Measurements from ENCODE around the gene TMLHE.
"Not testable (repeated sequence)": the region's sequence is repeated elsewhere in the genome, so short reads cannot be mapped to it uniquely, and the experiment has no call there.

Gene TMLHE

GRCh38 chrX:155612312-155613224, at the start of gene TMLHE, which contains the start of gene SPRY3:
Gene TMLHE, minus strand, starts transcription at chrX:155612952. Its CDS starts 67,676 bp downstream, at chrX:155545276.
Gene SPRY3, plus strand, starts transcription at chrX:155612586.
- no peaks in the 10 kb centered on the region for H3K27me3 ChIP-seq (ENCODE audit: control insufficient read depth, insufficient read depth, low read length)
- no peaks in the 10 kb centered on the region for H3K9me3 ChIP-seq (ENCODE audit: control insufficient read depth, low read length)

GRCh38 chrX:155662282-155662681, 49.5 kb upstream of the TMLHE start:
- H3K9me3 ChIP-seq (ENCODE audit: control insufficient read depth, low read length): no peaks in the 10 kb centered on the region
- H3K4me3 ChIP-seq (ENCODE audit: low read length): no peak overlapping the region
- H3K9ac ChIP-seq (ENCODE audit: low read length): no peak overlapping the region
- no peaks in the 10 kb centered on the region for H3K36me3 ChIP-seq (ENCODE audit: control insufficient read depth, insufficient read depth, low read length)
- no peaks in the 10 kb centered on the region for H3K27me3 ChIP-seq (ENCODE audit: control insufficient read depth, insufficient read depth, low read length)
- no peaks in the 10 kb centered on the region for H3K4me1 ChIP-seq (ENCODE audit: control insufficient read depth, insufficient read depth, low read length)

More at GRCh38 chrX:155612312-155613224, at the start of gene TMLHE, which contains the start of gene SPRY3:
- Histone ChIP-seq H3K9ac (ENCODE audit: low read length) (peak within 1 kb of the TSS; percentile 88), H3K4me1 (ENCODE audit: control insufficient read depth, insufficient read depth, low read length) (peaks cover 4% of the 10 kb centered on the region), H3K4me3 (ENCODE audit: low read length) (peak within 1 kb of the TSS; percentile 72), H3K36me3 (ENCODE audit: control insufficient read depth, insufficient read depth, low read length) (no peaks in the 10 kb centered on the region)

GRCh38 chrX:155645180-155645579, 32.4 kb upstream of the TMLHE start:
- Histone ChIP-seq H3K9ac (ENCODE audit: low read length) (no peak overlapping the region), H3K4me3 (ENCODE audit: low read length) (no peak overlapping the region), H3K36me3 (ENCODE audit: control insufficient read depth, insufficient read depth, low read length) (no peaks in the 10 kb centered on the region), H3K9me3 (ENCODE audit: control insufficient read depth, low read length) (no peaks in the 10 kb centered on the region), H3K4me1 (ENCODE audit: control insufficient read depth, insufficient read depth, low read length) (no peaks in the 10 kb centered on the region), H3K27me3 (ENCODE audit: control insufficient read depth, insufficient read depth, low read length) (no peaks in the 10 kb centered on the region)

GRCh38 chrX:155643240-155643639, 30.5 kb upstream of the TMLHE start:
- H3K9ac ChIP-seq (ENCODE audit: low read length): no peak overlapping the region
- no peak overlapping the region for H3K4me3 ChIP-seq (ENCODE audit: low read length)
- no peaks in the 10 kb centered on the region for H3K36me3 ChIP-seq (ENCODE audit: control insufficient read depth, insufficient read depth, low read length)
- H3K4me1 ChIP-seq (ENCODE audit: control insufficient read depth, insufficient read depth, low read length): no peaks in the 10 kb centered on the region
- no peaks in the 10 kb centered on the region for H3K27me3 ChIP-seq (ENCODE audit: control insufficient read depth, insufficient read depth, low read length)
- no peaks in the 10 kb centered on the region for H3K9me3 ChIP-seq (ENCODE audit: control insufficient read depth, low read length)

- H3K9ac ChIP-seq (ENCODE audit: low read length); H3K27me3 ChIP-seq (ENCODE audit: control insufficient read depth, insufficient read depth, low read length); H3K4me1 ChIP-seq (ENCODE audit: control insufficient read depth, insufficient read depth, low read length); H3K9me3 ChIP-seq (ENCODE audit: control insufficient read depth, low read length); H3K36me3 ChIP-seq (ENCODE audit: control insufficient read depth, insufficient read depth, low read length); H3K4me3 ChIP-seq (ENCODE audit: low read length): not testable (repeated sequence)
These were observed 28.6 kb upstream of the TMLHE start for GRCh38 chrX:155641371-155641770.

- Histone ChIP-seq H3K9ac (ENCODE audit: low read length) (no peak overlapping the region), H3K4me3 (ENCODE audit: low read length) (no peak overlapping the region), H3K9me3 (ENCODE audit: control insufficient read depth, low read length) (no peaks in the 10 kb centered on the region), H3K27me3 (ENCODE audit: control insufficient read depth, insufficient read depth, low read length) (no peaks in the 10 kb centered on the region), H3K36me3 (ENCODE audit: control insufficient read depth, insufficient read depth, low read length) (no peaks in the 10 kb centered on the region), H3K4me1 (ENCODE audit: control insufficient read depth, insufficient read depth, low read length) (no peaks in the 10 kb centered on the region)
These were observed 25.0 kb upstream of the TMLHE start for GRCh38 chrX:155637714-155638113.

- not testable (repeated sequence) for H3K4me3 ChIP-seq (ENCODE audit: low read length)
These were observed 22.3 kb upstream of the TMLHE start for GRCh38 chrX:155635019-155635418.

GRCh38 chrX:155632431-155633100, 19.8 kb upstream of the TMLHE start:
- Histone ChIP-seq H3K4me1 (ENCODE audit: control insufficient read depth, insufficient read depth, low read length) (no peaks in the 10 kb centered on the region), H3K27me3 (ENCODE audit: control insufficient read depth, insufficient read depth, low read length) (no peaks in the 10 kb centered on the region), H3K9ac (ENCODE audit: low read length) (no peak overlapping the region), H3K4me3 (ENCODE audit: low read length) (no peak overlapping the region), H3K36me3 (ENCODE audit: control insufficient read depth, insufficient read depth, low read length) (no peaks in the 10 kb centered on the region), H3K9me3 (ENCODE audit: control insufficient read depth, low read length) (no peaks in the 10 kb centered on the region)

More at GRCh38 chrX:155635019-155635418, 22.3 kb upstream of the TMLHE start:
- not testable (repeated sequence) for H3K36me3 ChIP-seq (ENCODE audit: control insufficient read depth, insufficient read depth, low read length); H3K27me3 ChIP-seq (ENCODE audit: control insufficient read depth, insufficient read depth, low read length); H3K4me1 ChIP-seq (ENCODE audit: control insufficient read depth, insufficient read depth, low read length); H3K9ac ChIP-seq (ENCODE audit: low read length); H3K9me3 ChIP-seq (ENCODE audit: control insufficient read depth, low read length)

GRCh38 chrX:155620110-155620509, 7.4 kb upstream of the TMLHE start:
- not testable (repeated sequence) for H3K36me3 ChIP-seq (ENCODE audit: control insufficient read depth, insufficient read depth, low read length); H3K9me3 ChIP-seq (ENCODE audit: control insufficient read depth, low read length); H3K9ac ChIP-seq (ENCODE audit: low read length); H3K4me1 ChIP-seq (ENCODE audit: control insufficient read depth, insufficient read depth, low read length); H3K4me3 ChIP-seq (ENCODE audit: low read length); H3K27me3 ChIP-seq (ENCODE audit: control insufficient read depth, insufficient read depth, low read length)

GRCh38 chrX:155615938-155616337, 3.2 kb upstream of the TMLHE start:
- no peak overlapping the region for H3K9ac ChIP-seq (ENCODE audit: low read length)
- H3K4me3 ChIP-seq (ENCODE audit: low read length): no peak overlapping the region
- no peaks in the 10 kb centered on the region for H3K36me3 ChIP-seq (ENCODE audit: control insufficient read depth, insufficient read depth, low read length)
- H3K4me1 ChIP-seq (ENCODE audit: control insufficient read depth, insufficient read depth, low read length): peaks cover 4% of the 10 kb centered on the region
- no peaks in the 10 kb centered on the region for H3K9me3 ChIP-seq (ENCODE audit: control insufficient read depth, low read length)
- H3K27me3 ChIP-seq (ENCODE audit: control insufficient read depth, insufficient read depth, low read length): no peaks in the 10 kb centered on the region

- Histone ChIP-seq H3K9ac (ENCODE audit: low read length) (no peak overlapping the region), H3K36me3 (ENCODE audit: control insufficient read depth, insufficient read depth, low read length) (no peaks in the 10 kb centered on the region), H3K27me3 (ENCODE audit: control insufficient read depth, insufficient read depth, low read length) (no peaks in the 10 kb centered on the region), H3K4me1 (ENCODE audit: control insufficient read depth, insufficient read depth, low read length) (peaks cover 4% of the 10 kb centered on the region), H3K4me3 (ENCODE audit: low read length) (no peak overlapping the region), H3K9me3 (ENCODE audit: control insufficient read depth, low read length) (no peaks in the 10 kb centered on the region)
These were observed 1.3 kb upstream of the TMLHE start for GRCh38 chrX:155613927-155614559.

- Histone ChIP-seq H3K27me3 (ENCODE audit: control insufficient read depth, insufficient read depth, low read length) (no peaks in the 10 kb centered on the region), H3K9me3 (ENCODE audit: control insufficient read depth, low read length) (no peaks in the 10 kb centered on the region), H3K9ac (ENCODE audit: low read length) (peak overlapping the region; percentile 88), H3K4me1 (ENCODE audit: control insufficient read depth, insufficient read depth, low read length) (peaks cover 4% of the 10 kb centered on the region), H3K36me3 (ENCODE audit: control insufficient read depth, insufficient read depth, low read length) (no peaks in the 10 kb centered on the region), H3K4me3 (ENCODE audit: low read length) (peak overlapping the region; percentile 72)
These were observed 1.4 kb downstream of the TMLHE start for GRCh38 chrX:155611302-155611701.

Data from mucosa of stomach (tissue), 1 donor.